NCI-H345 treated with DMSO at 0.1 percent for 48 hours (cell line): ENCODE measurements around the gene CSNK1A1.
"Not testable (repeated sequence)": the region's sequence is repeated elsewhere in the genome, so short reads cannot be mapped to it uniquely, and the experiment has no call there.

Source experiments
- DNase-seq: peaks from one replicate; lab custom pipeline; 2025; ENCODE audit not compliant: unreplicated experiment; lab: John Stamatoyannopoulos, UW

CSNK1A1 gene

DNA sequence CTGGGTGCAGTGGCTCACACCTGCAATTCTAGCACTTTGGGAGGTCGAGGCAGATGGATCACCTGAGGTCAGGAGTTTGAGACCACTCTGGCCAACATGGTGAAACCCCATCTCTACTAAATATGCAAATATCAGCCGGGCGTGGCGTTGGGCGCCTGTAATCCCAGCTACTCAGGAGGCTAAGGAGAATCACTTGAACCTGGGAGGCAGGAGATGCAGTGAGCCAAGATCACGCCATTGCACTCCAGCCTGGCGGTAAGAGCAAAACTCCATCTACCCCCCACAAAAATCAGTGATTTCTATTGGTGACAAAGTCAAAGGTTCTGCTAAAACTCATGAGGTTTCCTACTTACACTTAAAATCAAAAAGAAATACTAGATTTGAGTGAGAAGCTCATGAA lies 18.8 kb downstream of the CSNK1A1 start:
- no peak for DNase-seq

- no peak for DNase-seq
These were observed 21.8 kb downstream of the CSNK1A1 start for GRCh38 chr5:149529463-149529862.

GRCh38 chr5:149528281-149529060 lies 22.8 kb downstream of the CSNK1A1 start:
- DNase-seq = no peak

- no peak for DNase-seq
These were observed 24.2 kb downstream of the CSNK1A1 start for GRCh38 chr5:149526845-149527590.

GRCh38 chr5:149521739-149522685 lies 29.2 kb downstream of the CSNK1A1 start:
- no peak for DNase-seq

DNA sequence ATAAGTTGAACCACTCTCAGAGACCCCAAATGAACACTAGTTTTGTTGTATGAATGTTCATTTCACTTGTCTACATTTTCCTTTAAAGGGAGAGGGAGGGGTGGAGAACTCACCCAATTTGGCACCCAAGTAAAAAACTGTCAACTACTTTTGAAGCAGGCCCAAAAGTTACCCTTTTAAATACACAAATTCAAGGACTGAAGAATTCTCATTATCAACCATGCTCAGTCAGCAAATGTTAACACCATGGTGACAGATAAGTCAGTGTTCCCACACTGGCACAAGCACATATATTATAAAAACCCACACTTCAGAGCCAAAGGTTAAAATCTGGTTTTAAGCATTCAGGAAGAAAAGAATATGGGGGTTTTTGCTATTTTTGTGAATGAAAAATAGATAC lies 31.6 kb downstream of the CSNK1A1 start:
- DNase-seq = no peak

DNA sequence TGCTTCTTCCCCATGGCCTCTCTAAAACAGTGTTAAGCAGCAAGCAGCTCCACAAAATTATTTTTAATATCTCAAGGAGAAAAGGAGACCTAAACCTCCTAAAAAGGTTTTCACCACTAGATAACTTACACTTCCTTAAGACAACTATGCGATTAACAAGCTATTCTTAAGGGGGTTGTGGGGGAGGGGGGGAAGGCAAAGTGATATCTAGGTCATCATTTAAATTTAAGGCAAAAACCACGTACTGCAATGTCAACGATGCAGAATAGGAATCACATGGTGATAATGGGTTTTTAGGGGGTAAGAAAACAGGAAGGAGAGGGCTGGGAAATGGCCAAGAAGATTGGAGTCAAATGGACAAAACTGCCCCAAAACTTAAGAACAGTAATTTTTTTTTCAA lies 32.6 kb downstream of the CSNK1A1 start:
- no peak for DNase-seq

DNA sequence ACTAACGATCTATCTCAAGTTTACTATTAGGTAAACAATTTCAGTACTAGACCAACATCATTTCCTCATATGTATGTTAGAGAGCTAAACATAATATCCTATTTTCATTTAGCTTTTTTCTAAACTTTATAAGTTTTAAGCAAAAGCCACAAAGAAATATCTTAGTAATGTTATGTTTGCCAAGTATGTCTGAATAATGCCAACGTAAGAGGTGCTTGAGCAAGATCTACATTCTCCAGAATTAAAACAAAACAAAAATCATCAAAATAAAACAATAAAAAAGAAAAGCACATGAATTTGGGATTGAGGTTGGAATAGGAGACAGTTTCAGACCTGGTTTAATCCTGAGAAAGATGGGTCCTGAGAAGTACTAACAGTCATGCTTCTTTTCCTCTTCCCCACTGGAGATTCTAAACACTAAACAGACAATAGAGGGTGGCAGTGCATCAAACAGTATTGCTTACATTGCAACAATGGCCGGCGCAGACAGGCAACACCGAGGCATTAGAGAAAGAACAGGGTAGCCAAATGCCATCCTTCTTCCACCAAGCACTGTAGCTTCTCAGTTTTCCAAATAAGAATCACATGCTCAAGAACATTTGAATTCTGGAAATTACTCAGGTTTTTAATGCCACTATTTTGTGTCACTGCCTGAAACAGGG lies 33.6 kb downstream of the CSNK1A1 start:
- DNase-seq = no peak

DNA sequence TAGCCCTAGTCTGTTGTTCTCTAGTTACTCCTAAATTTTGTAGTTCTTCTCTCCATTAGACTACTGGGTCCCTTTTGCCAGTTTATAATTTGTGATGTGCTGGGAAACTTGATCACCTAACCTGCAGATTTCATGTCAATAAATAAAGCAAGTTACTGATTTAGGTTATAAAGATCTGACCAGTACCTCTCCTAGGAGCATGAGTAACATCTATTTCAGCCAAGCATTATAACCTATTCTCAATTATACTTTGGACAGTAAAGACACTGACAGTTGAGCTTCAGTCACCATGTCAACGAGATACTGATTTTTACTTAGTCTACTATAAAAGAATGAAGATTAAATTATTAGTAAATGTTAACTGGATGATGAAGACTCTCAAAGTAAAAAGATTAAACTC lies 36.7 kb downstream of the CSNK1A1 start:
- DNase-seq = no peak

DNA sequence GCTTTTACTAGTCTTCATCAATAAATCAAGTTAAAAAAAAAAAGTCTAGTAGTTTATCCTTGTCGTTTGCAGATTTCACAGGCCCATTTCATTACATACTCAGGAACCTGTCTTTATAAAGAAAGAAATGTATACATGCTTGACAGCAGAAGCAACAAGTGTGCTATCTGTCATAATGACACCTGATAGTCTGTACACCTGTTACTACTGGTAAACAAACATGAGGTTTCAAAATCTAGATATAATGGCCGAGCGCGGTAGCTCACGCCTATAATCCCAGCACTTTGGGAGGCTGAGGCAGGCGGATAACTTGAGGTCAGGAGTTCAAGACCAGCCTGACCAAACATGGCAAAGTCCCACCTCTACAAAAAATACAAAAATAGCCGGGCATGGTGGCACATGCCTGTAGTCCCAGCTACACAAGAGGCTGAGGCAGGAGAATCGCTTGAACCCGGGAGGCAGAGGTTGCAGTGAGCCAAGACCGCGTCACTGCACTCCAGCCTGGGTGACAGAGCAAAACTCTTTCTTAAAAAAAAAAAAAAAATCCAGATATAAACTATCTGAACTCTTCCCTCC lies 37.8 kb downstream of the CSNK1A1 start:
- not testable (repeated sequence) for DNase-seq

- no peak for DNase-seq
These were observed 41.1 kb downstream of the CSNK1A1 start for GRCh38 chr5:149510136-149510535.

- DNase-seq = no peak
These were observed 46.6 kb downstream of the CSNK1A1 start for GRCh38 chr5:149504677-149505076.

- DNase-seq = no peak
These were observed 48.2 kb downstream of the CSNK1A1 start for GRCh38 chr5:149503006-149503405.

GRCh38 chr5:149500922-149501582 lies 50.2 kb downstream of the CSNK1A1 start:
- DNase-seq = no peak

- no peak for DNase-seq
These were observed 52.4 kb downstream of the CSNK1A1 start for GRCh38 chr5:149498724-149499336.

DNA sequence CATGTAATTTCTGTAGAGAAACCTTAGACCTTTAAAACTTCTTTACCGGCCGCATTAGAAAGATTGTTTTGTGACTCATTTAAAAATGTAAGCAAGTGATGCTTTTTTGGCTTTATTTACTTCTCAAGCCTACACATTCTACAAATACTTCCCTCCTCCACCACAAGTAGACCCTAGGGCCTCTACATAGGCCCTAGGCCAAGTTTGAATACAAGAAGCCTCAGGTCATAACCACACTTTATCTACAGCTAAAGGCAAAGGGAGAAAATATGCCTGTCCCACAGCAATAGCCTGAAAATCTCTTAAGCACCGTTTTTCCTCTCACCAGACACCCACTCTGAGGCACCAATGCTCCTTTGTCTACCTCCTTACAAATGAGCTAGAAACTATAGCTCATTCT lies 53.9 kb downstream of the CSNK1A1 start:
- DNase-seq = no peak

DNA sequence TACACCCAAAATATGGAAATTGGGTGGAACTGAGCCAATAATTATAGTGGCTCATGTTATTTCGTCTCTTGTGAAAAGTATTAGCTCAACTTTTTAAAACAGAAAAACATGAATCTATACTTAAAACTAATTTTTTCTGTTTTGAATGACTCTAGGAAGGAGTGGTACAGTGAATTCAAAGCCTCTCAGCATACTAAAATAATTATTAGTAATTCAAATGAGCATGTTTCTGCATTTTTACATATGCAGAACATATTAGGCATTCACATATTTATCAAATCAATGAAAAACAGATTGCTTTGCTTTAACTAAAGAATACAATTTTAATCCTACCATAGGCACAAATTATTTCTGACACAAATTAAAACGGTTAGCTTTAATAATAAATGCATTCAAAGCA lies 54.3 kb downstream of the CSNK1A1 start:
- no peak for DNase-seq

DNA sequence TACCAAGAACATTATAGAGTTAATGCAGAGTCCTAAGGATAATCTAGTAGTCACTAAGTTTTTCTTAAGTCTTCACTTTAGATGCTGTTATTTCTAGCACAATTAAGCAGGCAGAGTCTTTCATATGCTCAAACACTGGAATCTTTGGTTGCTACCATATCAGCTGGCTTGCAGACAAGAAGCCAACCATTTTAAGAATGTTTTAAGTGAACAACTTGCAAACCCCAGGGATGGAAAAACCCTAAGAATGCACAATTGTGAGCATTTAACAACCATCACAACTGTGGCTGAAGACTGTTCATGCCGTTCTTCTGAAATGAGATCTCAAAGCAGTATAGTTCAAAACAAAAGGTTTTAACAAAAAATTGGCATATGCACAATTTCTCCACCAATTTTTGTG lies 55.1 kb downstream of the CSNK1A1 start:
- DNase-seq = no peak

DNA sequence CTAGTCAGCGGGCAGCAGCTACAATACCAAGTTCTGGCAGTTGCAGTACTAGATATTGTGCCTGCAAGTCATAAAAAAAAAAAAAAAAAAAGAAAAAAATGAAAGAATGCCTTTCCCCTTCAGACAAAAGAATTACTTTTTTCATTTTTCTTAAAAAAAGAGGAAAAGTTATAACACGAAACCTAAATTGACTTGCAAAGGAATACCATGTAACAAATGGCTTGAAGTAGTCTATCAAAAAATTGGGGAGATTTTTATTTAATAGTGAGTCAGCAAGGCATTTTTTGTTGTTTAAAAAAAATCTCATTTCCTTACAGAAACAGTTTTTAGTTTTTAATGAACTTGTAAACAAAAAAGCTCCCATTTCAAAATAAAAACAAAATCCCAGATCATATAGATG lies 55.6 kb downstream of the CSNK1A1 start:
- DNase-seq = no peak

DNA sequence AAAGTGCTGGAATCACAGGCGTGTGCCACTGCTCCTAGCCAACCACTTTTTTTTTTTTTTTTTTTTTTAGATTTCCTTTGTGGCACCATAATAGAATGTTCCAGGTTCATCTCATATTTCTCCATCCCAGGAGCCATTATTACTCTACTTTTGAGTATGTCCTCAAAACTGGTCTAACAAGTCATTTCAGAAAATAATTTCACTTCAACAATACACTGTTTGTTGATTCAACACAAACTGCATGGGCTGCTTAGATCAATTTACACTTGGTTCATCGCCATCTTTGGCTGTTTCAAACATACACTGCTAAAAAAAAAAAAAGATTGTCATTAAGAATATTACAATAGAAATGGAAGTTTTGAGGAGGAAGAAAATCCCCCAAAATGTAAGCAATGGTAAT lies 57.9 kb downstream of the CSNK1A1 start:
- DNase-seq = peak; percentile 29
